Measurements from ENCODE around the gene SLC66A3.

DNA sequence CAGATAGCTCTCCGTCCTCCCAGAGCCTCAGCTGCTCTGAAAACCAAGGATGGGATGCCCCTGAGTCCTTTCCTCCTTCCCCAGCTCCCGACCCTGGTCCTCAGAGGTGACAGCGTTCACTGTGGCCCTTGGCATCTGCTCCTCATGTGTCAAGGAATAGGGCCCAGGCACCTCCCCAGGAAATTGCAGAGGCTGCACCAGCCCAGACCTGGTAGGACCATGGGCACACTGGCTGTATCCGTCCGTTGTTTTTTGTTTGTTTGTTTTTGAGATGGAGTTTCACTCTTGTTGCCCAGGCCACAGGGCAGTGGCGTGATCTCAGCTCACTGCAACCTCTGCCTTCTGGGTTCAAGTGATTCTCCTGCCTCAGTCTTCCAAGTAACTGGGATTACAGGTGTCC is 37.5 kb upstream of the SLC66A3 start:
- TF ChIP-seq EZH2 (IDR thresholded peaks at IDR 0.05; ENCODE audit: insufficient read depth, poor library complexity, severe bottlenecking), result no peak
- TF ChIP-seq EZH2phosphoT487 (IDR thresholded peaks at IDR 0.05; ENCODE audit: insufficient read depth, low read depth), result no peak

Data from GM23248 (cell line).